WERI-Rb-1 (cell line): ENCODE data around the gene CASS4.

Experiments used
- DNase-seq: peaks from one replicate; pipeline ENCODE4 v3.0.0-alpha.2; 2020
- H3K27ac ChIP-seq: fragments of 250-450 bp; sonication (Bioruptor Pico); 2 replicates; pipeline ENCODE4 v1.5.1; 2020; ENCODE audit warnings: mild to moderate bottlenecking, moderate library complexity
- H3K27me3 ChIP-seq: fragments of 250-450 bp; sonication (Bioruptor Pico); 2 replicates; pipeline ENCODE4 v1.5.1; 2021; ENCODE audit warnings: mild to moderate bottlenecking, low read depth, moderate library complexity; ENCODE audit not compliant: insufficient read depth, severe bottlenecking
- H3K36me3 ChIP-seq: fragments of 250-450 bp; sonication (Bioruptor Pico); 2 replicates; pipeline ENCODE4 v1.5.1; 2020; ENCODE audit warnings: mild to moderate bottlenecking, moderate library complexity
- H3K4me3 ChIP-seq: 2 replicates; pipeline ENCODE4 v1.5.1; 2011; ENCODE audit warnings: low read depth, mild to moderate bottlenecking, control low read depth, low read length
- H3K9me3 ChIP-seq: fragments of 250-450 bp; sonication (Bioruptor Pico); 2 replicates; pipeline ENCODE4 v1.5.1; 2021; ENCODE audit warnings: mild to moderate bottlenecking, moderate library complexity; ENCODE audit not compliant: severe bottlenecking
- CTCF ChIP-seq: IDR thresholded peaks from 2 replicates; pipeline ENCODE4 v1.5.1; 2011; ENCODE audit warnings: low read depth, mild to moderate bottlenecking, control low read depth, inconsistent platforms, low read length

Gene CASS4

GRCh38 chr20:56426926-56427325 lies 14.9 kb downstream of the CASS4 start:
- TF ChIP-seq CTCF: no peak
- no peak for DNase-seq
- H3K27ac ChIP-seq: no peak overlapping the region

GRCh38 chr20:56427797-56428196 lies 15.7 kb downstream of the CASS4 start:
- H3K9me3 ChIP-seq: no peaks in the 10 kb centered on the region
- peaks cover 85% of the 10 kb centered on the region for H3K27me3 ChIP-seq
- H3K36me3 ChIP-seq: no peaks in the 10 kb centered on the region
- no peak overlapping the region for H3K27ac ChIP-seq
- no peak for TF ChIP-seq CTCF
- DNase-seq: no peak
- no peak overlapping the region for H3K4me3 ChIP-seq

More at GRCh38 chr20:56426926-56427325, 14.9 kb downstream of the CASS4 start:
- Histone ChIP-seq H3K27me3 (peaks cover 85% of the 10 kb centered on the region), H3K4me3 (no peak overlapping the region), H3K9me3 (no peaks in the 10 kb centered on the region), H3K36me3 (no peaks in the 10 kb centered on the region)

GRCh38 chr20:56428410-56428809 lies 16.4 kb downstream of the CASS4 start:
- H3K4me3 ChIP-seq: no peak overlapping the region
- no peak overlapping the region for H3K27ac ChIP-seq
- no peak for DNase-seq
- peaks cover 85% of the 10 kb centered on the region for H3K27me3 ChIP-seq
- H3K9me3 ChIP-seq: no peaks in the 10 kb centered on the region
- H3K36me3 ChIP-seq: no peaks in the 10 kb centered on the region
- no peak for TF ChIP-seq CTCF

GRCh38 chr20:56428881-56429280 lies 16.8 kb downstream of the CASS4 start:
- Histone ChIP-seq H3K27me3 (peaks cover 87% of the 10 kb centered on the region), H3K9me3 (no peaks in the 10 kb centered on the region), H3K36me3 (no peaks in the 10 kb centered on the region), H3K27ac (no peak overlapping the region), H3K4me3 (no peak overlapping the region)
- DNase-seq: no peak
- no peak for TF ChIP-seq CTCF

GRCh38 chr20:56429502-56429901 lies 17.4 kb downstream of the CASS4 start:
- Histone ChIP-seq H3K27me3 (peaks cover 90% of the 10 kb centered on the region), H3K9me3 (no peaks in the 10 kb centered on the region), H3K4me3 (no peak overlapping the region), H3K36me3 (no peaks in the 10 kb centered on the region), H3K27ac (no peak overlapping the region)
- DNase-seq: no peak
- TF ChIP-seq CTCF: no peak

- H3K4me3 ChIP-seq: no peak overlapping the region
- H3K27ac ChIP-seq: no peak overlapping the region
- TF ChIP-seq CTCF: no peak
- H3K36me3 ChIP-seq: no peaks in the 10 kb centered on the region
- no peak for DNase-seq
- no peaks in the 10 kb centered on the region for H3K9me3 ChIP-seq
- peaks cover 93% of the 10 kb centered on the region for H3K27me3 ChIP-seq
Observed at GRCh38 chr20:56429941-56430340, 17.9 kb downstream of the CASS4 start.
